ENCODE measurements around the gene NTS.

NTS gene

DNA sequence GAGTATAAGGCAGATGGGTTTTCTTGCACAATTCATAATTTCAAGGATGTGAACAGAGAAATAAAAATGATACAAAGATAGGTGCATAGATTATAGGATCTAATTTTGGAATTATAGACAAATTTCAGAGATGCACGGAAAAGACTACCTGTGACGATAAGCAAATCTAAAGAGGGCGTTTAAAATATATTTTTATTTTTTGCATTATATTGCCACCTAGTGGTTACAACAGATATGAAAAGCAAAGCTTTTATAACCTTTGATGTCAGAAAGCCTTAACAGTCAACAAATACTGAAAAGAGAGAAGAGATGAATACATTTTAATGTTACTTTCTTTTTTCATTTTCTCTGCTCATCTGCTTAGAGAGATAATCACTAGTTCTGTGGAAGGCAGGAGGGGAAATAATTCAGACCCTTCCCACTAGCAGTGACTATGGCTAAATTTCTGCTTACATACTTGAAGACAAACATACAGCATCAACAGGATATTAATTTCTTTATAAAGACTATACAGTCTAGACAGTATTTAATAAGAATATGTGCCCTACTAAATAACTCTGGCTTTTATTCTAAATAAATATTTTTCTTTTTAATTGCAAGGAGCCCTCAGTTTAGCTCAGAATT, 46.3 kb downstream of the NTS start:
- H3K27ac ChIP-seq (ENCODE audit: low read depth, low read length), result no peak overlapping the region
- no peaks in the 10 kb centered on the region for H3K9me3 ChIP-seq (ENCODE audit: control insufficient read depth in 1 of 2, low read length in 2 of 2)
- H3K36me3 ChIP-seq (ENCODE audit: control insufficient read depth in 1 of 2, insufficient read depth in 2 of 2, low read length in 2 of 2), result no peaks in the 10 kb centered on the region
- no peaks in the 10 kb centered on the region for H3K27me3 ChIP-seq (ENCODE audit: control insufficient read depth in 1 of 2, insufficient read depth in 2 of 2, low read length in 2 of 2)
- no peak overlapping the region for H3K9ac ChIP-seq (ENCODE audit: low read depth in 1 of 2, low read length in 2 of 2)
- no peak overlapping the region for H3K4me3 ChIP-seq (ENCODE audit: low read depth in 1 of 2, low read length in 2 of 2)
- no peaks in the 10 kb centered on the region for H3K4me1 ChIP-seq (ENCODE audit: control insufficient read depth in 1 of 2, insufficient read depth in 2 of 2, low read length in 2 of 2)

DNA sequence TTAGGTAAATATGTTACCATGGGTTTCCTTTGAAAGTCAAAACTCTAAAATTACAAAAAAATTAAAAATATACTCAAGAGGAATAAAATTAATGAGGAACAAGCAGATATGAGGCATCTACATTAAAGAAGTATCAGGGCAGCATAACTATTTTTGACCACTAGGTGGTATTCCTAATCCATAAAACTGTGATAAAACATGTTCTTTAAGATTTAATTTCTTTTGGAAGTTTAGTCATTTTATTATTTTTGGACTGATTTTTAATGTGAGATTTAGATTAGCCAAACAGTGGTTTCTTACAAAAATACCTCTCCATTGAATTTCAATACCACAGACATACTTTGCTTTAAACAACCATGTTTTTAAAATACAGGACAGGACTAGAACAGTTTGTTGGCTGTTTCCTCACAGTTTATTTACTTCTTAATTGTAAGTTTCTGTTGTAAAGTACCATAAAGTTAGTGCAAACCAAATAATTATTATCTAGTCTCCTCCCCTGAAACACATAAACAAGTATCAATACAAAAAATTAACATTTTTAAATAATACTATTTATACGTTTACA, 49.8 kb downstream of the NTS start:
- Histone ChIP-seq H3K27me3 (ENCODE audit: control insufficient read depth in 1 of 2, insufficient read depth in 2 of 2, low read length in 2 of 2) (no peaks in the 10 kb centered on the region), H3K4me1 (ENCODE audit: control insufficient read depth in 1 of 2, insufficient read depth in 2 of 2, low read length in 2 of 2) (no peaks in the 10 kb centered on the region)

GRCh38 chr12:85927166-85927565, 53.1 kb downstream of the NTS start:
- no peak overlapping the region for H3K9ac ChIP-seq (ENCODE audit: low read depth in 1 of 2, low read length in 2 of 2)
- H3K4me1 ChIP-seq (ENCODE audit: control insufficient read depth in 1 of 2, insufficient read depth in 2 of 2, low read length in 2 of 2), result no peaks in the 10 kb centered on the region
- no peaks in the 10 kb centered on the region for H3K36me3 ChIP-seq (ENCODE audit: control insufficient read depth in 1 of 2, insufficient read depth in 2 of 2, low read length in 2 of 2)
- no peaks in the 10 kb centered on the region for H3K27me3 ChIP-seq (ENCODE audit: control insufficient read depth in 1 of 2, insufficient read depth in 2 of 2, low read length in 2 of 2)
- no peak overlapping the region for H3K27ac ChIP-seq (ENCODE audit: low read depth, low read length)
- no peaks in the 10 kb centered on the region for H3K9me3 ChIP-seq (ENCODE audit: control insufficient read depth in 1 of 2, low read length in 2 of 2)
- H3K4me3 ChIP-seq (ENCODE audit: low read depth in 1 of 2, low read length in 2 of 2), result no peak overlapping the region

More for the DNA sequence above, 49.8 kb downstream of the NTS start:
- no peaks in the 10 kb centered on the region for H3K9me3 ChIP-seq (ENCODE audit: control insufficient read depth in 1 of 2, low read length in 2 of 2)
- H3K27ac ChIP-seq (ENCODE audit: low read depth, low read length), result no peak overlapping the region
- no peaks in the 10 kb centered on the region for H3K36me3 ChIP-seq (ENCODE audit: control insufficient read depth in 1 of 2, insufficient read depth in 2 of 2, low read length in 2 of 2)
- no peak overlapping the region for H3K4me3 ChIP-seq (ENCODE audit: low read depth in 1 of 2, low read length in 2 of 2)
- no peak overlapping the region for H3K9ac ChIP-seq (ENCODE audit: low read depth in 1 of 2, low read length in 2 of 2)

All from duodenal mucosa (tissue), 2 donors.